B cell (primary cell): Measurements from ENCODE around the gene ADAMTS17.

Source experiments
- EZH2 ChIP-seq: IDR thresholded peaks from 2 replicates; pipeline ENCODE4 v1.6.1; 2012; ENCODE audit warnings: borderline replicate concordance, low read depth, mild to moderate bottlenecking, moderate library complexity, low read length; ENCODE audit not compliant: insufficient read depth, poor library complexity, severe bottlenecking
- TF ChIP-seq, protein P1 (sequence below): fragments of 200-600 bp; IDR thresholded peaks from one replicate; pipeline ENCODE4 v1.8.0; 2022; ENCODE audit warnings: antibody characterized with exemption, mild to moderate bottlenecking

DNA sequence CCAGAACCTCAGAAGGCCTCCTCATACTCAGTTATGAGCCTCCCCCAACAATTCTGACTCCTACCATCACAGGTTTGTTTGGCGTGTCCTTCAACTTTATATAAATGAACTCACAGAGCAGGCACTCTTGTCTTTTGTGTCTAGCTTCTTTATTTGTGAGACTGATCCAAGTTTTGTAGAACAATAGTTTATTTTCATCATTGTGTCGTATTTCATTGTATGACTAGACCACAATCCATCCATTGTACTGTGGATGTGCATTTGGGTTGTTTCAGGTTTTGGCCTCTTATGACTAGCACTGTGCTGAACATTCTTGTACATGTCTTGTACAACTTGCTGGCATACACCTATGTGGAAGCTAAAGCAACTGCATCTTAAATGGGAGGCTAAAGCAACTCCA is 315.7 kb downstream of the ADAMTS17 start:
- TF ChIP-seq, protein P1, sequence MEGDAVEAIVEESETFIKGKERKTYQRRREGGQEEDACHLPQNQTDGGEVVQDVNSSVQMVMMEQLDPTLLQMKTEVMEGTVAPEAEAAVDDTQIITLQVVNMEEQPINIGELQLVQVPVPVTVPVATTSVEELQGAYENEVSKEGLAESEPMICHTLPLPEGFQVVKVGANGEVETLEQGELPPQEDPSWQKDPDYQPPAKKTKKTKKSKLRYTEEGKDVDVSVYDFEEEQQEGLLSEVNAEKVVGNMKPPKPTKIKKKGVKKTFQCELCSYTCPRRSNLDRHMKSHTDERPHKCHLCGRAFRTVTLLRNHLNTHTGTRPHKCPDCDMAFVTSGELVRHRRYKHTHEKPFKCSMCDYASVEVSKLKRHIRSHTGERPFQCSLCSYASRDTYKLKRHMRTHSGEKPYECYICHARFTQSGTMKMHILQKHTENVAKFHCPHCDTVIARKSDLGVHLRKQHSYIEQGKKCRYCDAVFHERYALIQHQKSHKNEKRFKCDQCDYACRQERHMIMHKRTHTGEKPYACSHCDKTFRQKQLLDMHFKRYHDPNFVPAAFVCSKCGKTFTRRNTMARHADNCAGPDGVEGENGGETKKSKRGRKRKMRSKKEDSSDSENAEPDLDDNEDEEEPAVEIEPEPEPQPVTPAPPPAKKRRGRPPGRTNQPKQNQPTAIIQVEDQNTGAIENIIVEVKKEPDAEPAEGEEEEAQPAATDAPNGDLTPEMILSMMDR: no peak
- no peak for TF ChIP-seq EZH2
